ENCODE data around the gene RPL34.

- TF ChIP-seq CSRNP3 (CRISPR knock-in tag; IDR thresholded peaks at IDR 0.05) (no peak), RARB (CRISPR knock-in tag; IDR thresholded peaks at IDR 0.05) (no peak), ZFP3 (CRISPR knock-in tag; IDR thresholded peaks at IDR 0.05) (no peak), TSHZ2 (CRISPR knock-in tag; IDR thresholded peaks at IDR 0.05) (no peak)
These were observed 31.5 kb upstream of the RPL34 start for GRCh38 chr4:108588878-108589277.

All from SK-N-SH treated with all-trans-retinoic acid at 6 μM for 48 hours (cell line).